ENCODE measurements around the gene ATP23.

The ATP23 gene

DNA sequence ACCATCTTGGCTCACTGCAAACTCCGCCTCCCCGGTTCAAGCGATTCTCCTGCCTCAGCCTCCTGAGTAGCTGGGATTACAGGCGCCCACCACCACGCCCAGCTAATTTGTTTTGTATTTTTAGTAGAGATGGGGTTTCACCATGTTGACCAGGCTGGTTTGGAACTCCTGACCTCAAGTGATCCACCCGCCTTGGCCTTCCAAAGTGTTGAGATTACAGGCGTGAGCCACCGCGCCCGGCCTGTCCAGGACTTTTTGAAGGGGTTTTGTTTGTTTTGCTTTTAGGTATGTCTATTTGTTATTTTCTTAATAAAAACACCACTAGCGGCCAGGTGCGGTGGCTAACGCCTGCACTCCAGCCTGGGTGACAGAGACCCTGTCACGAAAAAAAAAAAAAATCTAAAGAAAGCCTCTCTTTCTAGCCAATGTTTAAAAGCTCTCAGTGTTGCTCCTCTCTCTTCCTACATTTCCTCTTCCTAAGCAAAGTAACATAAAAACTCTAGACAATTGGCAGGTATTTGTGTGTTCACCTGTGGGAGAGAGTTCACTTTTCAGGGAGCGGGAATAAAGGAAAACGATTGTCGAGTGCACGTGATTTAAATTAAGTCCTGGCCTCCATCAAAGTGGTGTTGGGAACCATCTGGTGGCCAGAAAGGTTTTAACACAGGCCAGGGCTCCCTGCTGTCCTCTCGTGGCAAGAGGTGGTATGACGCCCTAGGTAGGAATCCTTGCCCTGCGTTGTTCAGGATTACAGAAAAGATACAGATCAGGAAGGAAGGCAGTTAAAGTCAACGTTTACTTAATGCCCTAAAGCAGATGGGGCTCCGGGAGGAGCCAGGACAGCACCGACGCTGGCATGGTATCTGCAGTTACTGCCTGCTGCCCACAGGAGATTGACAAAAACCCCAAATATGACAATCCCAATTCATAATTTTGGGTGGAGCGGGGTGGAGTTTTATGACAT, 36.2 kb upstream of the ATP23 start:
- TF ChIP-seq, protein P1, sequence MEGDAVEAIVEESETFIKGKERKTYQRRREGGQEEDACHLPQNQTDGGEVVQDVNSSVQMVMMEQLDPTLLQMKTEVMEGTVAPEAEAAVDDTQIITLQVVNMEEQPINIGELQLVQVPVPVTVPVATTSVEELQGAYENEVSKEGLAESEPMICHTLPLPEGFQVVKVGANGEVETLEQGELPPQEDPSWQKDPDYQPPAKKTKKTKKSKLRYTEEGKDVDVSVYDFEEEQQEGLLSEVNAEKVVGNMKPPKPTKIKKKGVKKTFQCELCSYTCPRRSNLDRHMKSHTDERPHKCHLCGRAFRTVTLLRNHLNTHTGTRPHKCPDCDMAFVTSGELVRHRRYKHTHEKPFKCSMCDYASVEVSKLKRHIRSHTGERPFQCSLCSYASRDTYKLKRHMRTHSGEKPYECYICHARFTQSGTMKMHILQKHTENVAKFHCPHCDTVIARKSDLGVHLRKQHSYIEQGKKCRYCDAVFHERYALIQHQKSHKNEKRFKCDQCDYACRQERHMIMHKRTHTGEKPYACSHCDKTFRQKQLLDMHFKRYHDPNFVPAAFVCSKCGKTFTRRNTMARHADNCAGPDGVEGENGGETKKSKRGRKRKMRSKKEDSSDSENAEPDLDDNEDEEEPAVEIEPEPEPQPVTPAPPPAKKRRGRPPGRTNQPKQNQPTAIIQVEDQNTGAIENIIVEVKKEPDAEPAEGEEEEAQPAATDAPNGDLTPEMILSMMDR (IDR thresholded peaks at IDR 0.05; ENCODE audit: low read depth, low read length): no peak; the same call in none of the 2 replicates
- no peak for DNase-seq (ENCODE audit: extremely low read depth, low read depth)

DNA sequence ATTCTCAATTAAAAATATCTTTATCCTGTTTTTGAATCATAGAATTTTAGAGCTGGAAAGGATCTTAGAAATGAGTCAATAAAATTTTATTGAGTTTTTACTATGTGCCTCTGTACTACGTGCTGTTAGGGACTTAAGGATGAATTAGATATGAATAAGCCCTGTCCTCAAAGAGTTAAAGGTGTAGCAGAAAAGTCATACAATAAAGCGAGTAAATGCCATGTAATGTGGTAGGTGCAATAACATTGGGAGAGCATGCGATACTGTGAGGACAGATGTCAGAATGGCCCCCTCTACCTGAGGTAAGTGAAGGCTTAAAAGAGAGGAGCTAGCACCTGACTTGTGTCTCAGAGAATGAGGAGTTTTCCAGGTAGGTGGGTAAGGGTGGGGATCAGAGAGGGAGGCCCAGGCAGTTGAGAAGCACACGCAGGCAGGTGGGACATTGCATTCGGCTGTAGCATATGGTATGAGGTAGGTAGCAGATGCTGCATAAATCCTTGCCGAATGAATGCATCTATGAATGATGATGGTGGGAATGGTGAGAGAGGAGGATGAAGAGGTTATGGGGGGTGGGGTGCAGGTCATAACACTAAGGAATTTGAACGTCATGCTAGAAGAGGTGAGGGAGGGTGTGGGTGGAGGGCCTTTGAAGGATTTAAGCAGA, 35.4 kb upstream of the ATP23 start:
- DNase-seq (ENCODE audit: extremely low read depth, low read depth): no peak
- TF ChIP-seq, protein P1 (IDR thresholded peaks at IDR 0.05; ENCODE audit: low read depth, low read length): no peak

DNA sequence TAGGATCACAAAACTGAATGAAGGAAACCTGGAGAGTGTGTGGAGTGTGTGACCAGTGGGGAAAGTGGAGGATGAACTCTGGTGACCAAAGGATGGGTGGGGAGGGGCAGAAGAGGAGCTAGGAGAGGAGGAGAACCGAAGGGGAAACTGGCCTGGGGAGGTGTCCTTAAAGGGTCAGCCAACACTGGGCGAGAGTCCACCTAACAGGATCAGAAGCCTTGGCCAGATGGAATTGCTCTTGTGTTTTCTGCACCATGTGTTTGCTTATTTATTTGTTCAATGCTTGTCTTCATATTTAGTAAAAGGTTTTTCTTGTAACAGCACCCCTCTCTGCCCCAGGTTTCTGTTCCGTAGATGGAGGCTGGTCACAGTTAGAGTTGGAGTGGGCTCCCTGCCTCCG, 34.5 kb upstream of the ATP23 start:
- DNase-seq (ENCODE audit: extremely low read depth, low read depth): no peak

DNA sequence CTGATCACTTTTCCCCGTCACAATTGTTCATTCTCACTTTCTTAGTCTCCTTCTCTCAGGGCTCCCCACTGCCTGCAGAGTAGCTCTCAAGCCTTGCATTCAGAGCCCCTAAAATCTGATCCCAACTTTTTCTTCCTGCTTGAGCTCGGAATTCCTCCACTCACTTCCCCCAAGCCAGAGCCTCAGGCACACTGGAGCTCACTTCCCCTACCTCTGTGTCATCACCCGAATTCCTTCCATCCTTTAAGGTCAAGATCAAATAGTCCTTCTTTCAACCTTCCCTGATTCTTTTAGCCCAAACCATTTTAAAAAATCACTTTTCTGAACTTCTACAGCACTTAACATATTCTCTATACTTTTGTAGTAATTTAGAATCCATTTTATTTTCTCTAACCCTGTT, 34.1 kb upstream of the ATP23 start:
- DNase-seq (ENCODE audit: extremely low read depth, low read depth): no peak
- TF ChIP-seq, protein P1 (IDR thresholded peaks at IDR 0.05; ENCODE audit: low read depth, low read length): no peak

More for the DNA sequence above, 34.5 kb upstream of the ATP23 start:
- TF ChIP-seq, protein P1 (IDR thresholded peaks at IDR 0.05; ENCODE audit: low read depth, low read length): no peak

DNA sequence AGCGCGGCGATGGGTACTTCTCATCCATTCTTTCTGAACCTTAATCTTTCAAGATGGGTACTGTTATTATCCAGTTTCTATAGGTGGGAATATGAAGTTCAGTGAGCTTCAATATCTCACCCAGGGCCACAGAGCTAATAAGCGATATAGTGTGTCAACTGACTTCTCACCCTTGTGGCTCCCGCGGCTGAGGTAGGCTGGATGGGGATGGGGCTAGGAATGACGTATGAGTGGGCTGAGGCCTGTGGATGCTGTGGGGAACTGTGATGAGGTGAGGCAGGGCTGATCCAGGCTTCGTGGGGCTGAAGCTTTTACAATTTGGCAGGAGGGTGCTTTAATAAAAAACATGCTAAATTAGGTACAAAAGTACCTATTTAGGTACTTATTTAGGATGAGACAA, 32.9 kb upstream of the ATP23 start:
- DNase-seq (ENCODE audit: extremely low read depth, low read depth): no peak
- TF ChIP-seq, protein P1 (IDR thresholded peaks at IDR 0.05; ENCODE audit: low read depth, low read length): no peak

DNA sequence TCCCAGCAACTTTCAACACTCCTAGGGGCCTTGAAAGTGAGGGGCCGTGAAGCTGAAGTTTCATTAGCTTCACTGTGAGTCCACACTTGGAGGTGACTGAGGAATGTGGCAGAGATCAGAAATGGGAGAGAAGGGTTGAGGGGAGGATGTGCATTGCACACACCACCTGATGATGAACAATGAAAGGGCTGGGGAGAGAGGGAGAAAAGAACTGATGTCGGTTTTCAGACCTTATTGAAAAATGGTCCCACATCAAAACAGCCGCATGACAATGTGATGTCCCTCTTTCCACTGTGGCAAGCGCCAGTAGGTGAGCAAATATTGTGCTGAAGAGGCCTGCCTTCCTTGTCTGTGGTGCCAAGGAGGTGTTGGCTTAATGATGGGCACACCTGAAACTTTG, 32.3 kb upstream of the ATP23 start:
- no peak for DNase-seq (ENCODE audit: extremely low read depth, low read depth)
- TF ChIP-seq, protein P1 (IDR thresholded peaks at IDR 0.05; ENCODE audit: low read depth, low read length): no peak

DNA sequence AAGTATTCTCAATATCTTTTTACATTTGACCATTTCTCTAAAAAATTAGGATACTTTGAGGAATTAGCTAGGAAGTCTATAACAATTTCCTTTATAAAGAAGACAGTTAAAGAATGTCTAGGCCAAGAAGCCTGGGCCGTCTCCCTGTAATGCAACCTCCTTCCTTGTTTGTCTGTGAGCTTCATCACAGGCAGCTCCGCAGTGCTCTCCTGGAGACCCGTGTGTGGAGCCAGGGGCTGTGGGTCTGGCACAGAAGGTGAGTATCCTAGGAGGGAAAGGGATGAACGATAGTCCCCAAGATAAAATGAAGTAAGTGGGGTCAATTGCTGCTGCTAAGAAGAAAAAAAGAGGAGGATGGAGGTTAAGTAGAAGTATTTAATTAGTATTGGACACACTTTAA, 31.8 kb upstream of the ATP23 start:
- DNase-seq (ENCODE audit: extremely low read depth, low read depth): no peak
- TF ChIP-seq, protein P1 (IDR thresholded peaks at IDR 0.05; ENCODE audit: low read depth, low read length): no peak
